Mucosa of rectum (tissue), 2 donors: ENCODE data around the gene PDIA3.
"Not testable (repeated sequence)": the region's sequence is repeated elsewhere in the genome, so short reads cannot be mapped to it uniquely, and the experiment has no call there.

Source experiments
- H3K27ac ChIP-seq, 2 donors: one replicate each; pipeline ENCODE4 v1.7.0; 2013; ENCODE audit warnings: inconsistent platforms in 2 of 2, low read depth in 2 of 2, low read length in 2 of 2
- H3K27me3 ChIP-seq, 2 donors: one replicate each; pipeline ENCODE4 v1.7.0; 2013; ENCODE audit warnings: low read length in 2 of 2; ENCODE audit not compliant: control insufficient read depth in 2 of 2, insufficient read depth in 2 of 2
- H3K36me3 ChIP-seq, 2 donors: one replicate each; pipeline ENCODE4 v1.7.0; 2013; ENCODE audit warnings: low read length in 2 of 2; ENCODE audit not compliant: control insufficient read depth in 2 of 2, insufficient read depth in 2 of 2
- H3K4me1 ChIP-seq, 2 donors: one replicate each; pipeline ENCODE4 v1.7.0; 2013; ENCODE audit warnings: low read length in 2 of 2, mild to moderate bottlenecking in 1 of 2; ENCODE audit not compliant: control insufficient read depth in 2 of 2, insufficient read depth in 2 of 2
- H3K4me3 ChIP-seq, 2 donors: one replicate each; pipeline ENCODE4 v1.7.0; 2013; ENCODE audit warnings: low read length in 2 of 2
- H3K9ac ChIP-seq, 2 donors: one replicate each; pipeline ENCODE4 v1.7.0; 2013; ENCODE audit warnings: low read length in 2 of 2, low read depth in 1 of 2, mild to moderate bottlenecking in 1 of 2
- H3K9me3 ChIP-seq, 2 donors: one replicate each; pipeline ENCODE4 v1.7.0; 2013; ENCODE audit warnings: low read length in 2 of 2; ENCODE audit not compliant: control insufficient read depth in 2 of 2
- donor health status: healthy.
- donor health status: Normal muscosa, but diverticular disease.

PDIA3 gene

GRCh38 chr15:43815064-43815463 lies 68.8 kb downstream of the PDIA3 start:
- H3K36me3 ChIP-seq: peaks cover 52 to 53% of the 10 kb centered on the region in 2 donors
- H3K9me3 ChIP-seq, H3K27me3 ChIP-seq, H3K4me1 ChIP-seq, H3K27ac ChIP-seq, H3K9ac ChIP-seq, H3K4me3 ChIP-seq: not testable (repeated sequence)

GRCh38 chr15:43821505-43821904 lies 75.3 kb downstream of the PDIA3 start:
- no peaks in the 10 kb centered on the region for H3K27me3 ChIP-seq
- no peak overlapping the region for H3K27ac ChIP-seq
- no peaks in the 10 kb centered on the region for H3K9me3 ChIP-seq
- peaks cover 12 to 18% of the 10 kb centered on the region in 2 donors for H3K4me1 ChIP-seq
- H3K9ac ChIP-seq: no peak overlapping the region
- no peak overlapping the region for H3K4me3 ChIP-seq
- peaks cover 9 to 10% of the 10 kb centered on the region in 2 donors for H3K36me3 ChIP-seq
